Tibial nerve (tissue), 4 donors: ENCODE results near the gene KANTR.

Source experiments
- CTCF ChIP-seq, 5 experiments: fragments of 200-600 bp in 3 of 5; fragments of 450-650 bp in 2 of 5; sonication (generic) in 3 of 5; IDR thresholded peaks; one replicate each; pipeline ENCODE4 v1.5.1; 2016 to 2019; ENCODE audit warnings: antibody characterized with exemption in 5 of 5, mild to moderate bottlenecking in 3 of 5, moderate library complexity in 2 of 5
- EP300 ChIP-seq, 2 donors: sonication (generic); formaldehyde crosslinking; IDR thresholded peaks; one replicate each; pipeline ENCODE4 v1.6.1; 2017; ENCODE audit warnings: antibody characterized with exemption in 2 of 2, mild to moderate bottlenecking in 1 of 2
- POLR2A ChIP-seq, 2 donors: fragments of 450-650 bp; IDR thresholded peaks; one replicate each; pipeline ENCODE4 v1.6.1; 2017; ENCODE audit warnings: antibody characterized with exemption in 2 of 2, mild to moderate bottlenecking in 2 of 2, moderate library complexity in 2 of 2

DNA sequence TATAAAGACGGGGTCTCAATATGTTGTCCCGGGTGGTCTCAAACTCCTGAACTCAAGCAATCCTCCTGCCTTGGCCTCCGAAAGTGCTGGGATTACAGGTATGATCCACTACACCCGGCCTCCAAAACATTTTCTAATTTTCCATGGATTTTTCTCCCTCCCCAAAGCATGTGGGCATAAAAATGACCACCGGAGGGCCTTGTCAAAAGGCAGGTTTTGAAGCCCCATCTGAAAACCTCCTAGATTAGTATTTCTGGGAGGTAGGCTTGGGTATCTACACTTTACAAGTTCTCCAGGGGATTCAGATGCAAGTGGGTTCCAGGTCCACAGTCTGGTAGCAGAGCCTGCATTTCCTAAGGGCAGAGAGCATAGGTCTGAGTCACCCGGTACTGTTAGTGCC is 46.7 kb upstream of the KANTR start:
- TF ChIP-seq CTCF (IDR thresholded peaks at IDR 0.05) (no peak), POLR2A (IDR thresholded peaks at IDR 0.05) (no peak), EP300 (IDR thresholded peaks at IDR 0.05) (no peak)
